Mesenchymal stem cell (in vitro differentiated cells and primary cell): ENCODE data around the gene IL1F10.

Experiments used
- DNase-seq: peaks from one replicate; pipeline ENCODE4 v3.0.0-alpha.2; 2013
- H2AFZ ChIP-seq: one replicate; pipeline ENCODE4 v1.6.1; 2013; ENCODE audit warnings: low read depth, mild to moderate bottlenecking, control low read depth, inconsistent platforms, low read length, moderate library complexity
- H2AK5ac ChIP-seq: 2 replicates; pipeline ENCODE4 v1.6.1; 2013; ENCODE audit warnings: low read length, moderate library complexity, mild to moderate bottlenecking, inconsistent platforms; ENCODE audit not compliant: severe bottlenecking
- H2BK120ac ChIP-seq: one replicate; pipeline ENCODE4 v1.6.1; 2013; ENCODE audit warnings: low read depth, mild to moderate bottlenecking, inconsistent platforms, low read length, moderate library complexity
- H2BK12ac ChIP-seq, 2 experiments: one replicate each; pipeline ENCODE4 v1.6.1; 2013; ENCODE audit warnings: inconsistent platforms in 2 of 2, low read length in 2 of 2, mild to moderate bottlenecking in 2 of 2, moderate library complexity in 2 of 2, control low read depth in 1 of 2
- H2BK15ac ChIP-seq: one replicate; pipeline ENCODE4 v1.6.1; 2013; ENCODE audit warnings: mild to moderate bottlenecking, low read depth, inconsistent platforms; ENCODE audit not compliant: poor library complexity, severe bottlenecking
- H2BK5ac ChIP-seq: 2 replicates; pipeline ENCODE4 v1.6.1; 2013; ENCODE audit warnings: low read depth, mild to moderate bottlenecking, low read length, control low read depth, inconsistent platforms; ENCODE audit not compliant: poor library complexity, severe bottlenecking
- H3K14ac ChIP-seq, 2 experiments: one replicate each; pipeline ENCODE4 v1.6.1; 2013; ENCODE audit warnings: inconsistent platforms in 2 of 2, low read length in 2 of 2, control low read depth in 1 of 2, mild to moderate bottlenecking in 1 of 2, moderate library complexity in 1 of 2
- H3K18ac ChIP-seq, 2 experiments: one replicate each; pipeline ENCODE4 v1.6.1; 2013; ENCODE audit warnings: inconsistent platforms in 2 of 2, low read length in 2 of 2, control low read depth in 1 of 2, low read depth in 1 of 2, mild to moderate bottlenecking in 1 of 2
- H3K23ac ChIP-seq, 2 experiments: one replicate each; pipeline ENCODE4 v1.6.1; 2013; ENCODE audit warnings: inconsistent platforms in 2 of 2, low read length in 2 of 2, mild to moderate bottlenecking in 2 of 2, moderate library complexity in 2 of 2, control low read depth in 1 of 2
- H3K27ac ChIP-seq: 2 replicates; pipeline ENCODE4 v1.5.1; 2013; ENCODE audit warnings: mild to moderate bottlenecking, moderate library complexity, low read length, control low read depth, inconsistent platforms; ENCODE audit not compliant: poor library complexity, severe bottlenecking
- H3K27me3 ChIP-seq, 2 experiments: 2 replicates each; pipeline versions ENCODE4 v1.6.1 to v1.7.0; 2013; ENCODE audit warnings: low read length in 2 of 2, mild to moderate bottlenecking in 2 of 2, moderate library complexity in 2 of 2, control low read depth in 1 of 2, inconsistent platforms in 1 of 2; ENCODE audit not compliant: control insufficient read depth in 1 of 2, insufficient read depth in 1 of 2
- H3K36me3 ChIP-seq, 2 experiments: 2 replicates each; pipeline versions ENCODE4 v1.6.1 to v1.7.0; 2013; ENCODE audit warnings: low read length in 2 of 2, control low read depth in 1 of 2, inconsistent platforms in 1 of 2, low read depth in 1 of 2, mild to moderate bottlenecking in 1 of 2; ENCODE audit not compliant: insufficient read depth in 2 of 2, control insufficient read depth in 1 of 2
- H3K4ac ChIP-seq, 2 experiments: one replicate each; pipeline ENCODE4 v1.6.1; 2013; ENCODE audit warnings: inconsistent platforms in 2 of 2, low read length in 2 of 2, mild to moderate bottlenecking in 2 of 2, moderate library complexity in 2 of 2, control low read depth in 1 of 2, low read depth in 1 of 2
- H3K4me1 ChIP-seq: 2 replicates; pipeline ENCODE4 v1.6.1; 2013; ENCODE audit warnings: low read depth, low read length, control low read depth; ENCODE audit not compliant: control insufficient read depth, insufficient read depth
- H3K4me2 ChIP-seq: 2 replicates; pipeline ENCODE4 v1.6.1; 2013; ENCODE audit warnings: low read length, mild to moderate bottlenecking, inconsistent platforms; ENCODE audit not compliant: poor library complexity, severe bottlenecking
- H3K4me3 ChIP-seq, 2 experiments: 2 replicates each; pipeline versions ENCODE4 v1.5.1 to v1.7.0; 2013; ENCODE audit warnings: low read length in 2 of 2, mild to moderate bottlenecking in 2 of 2, control low read depth in 1 of 2, low read depth in 1 of 2; ENCODE audit not compliant: insufficient read depth in 1 of 2
- H3K79me1 ChIP-seq: replicated peaks from 2 replicates; pipeline ENCODE4 v1.6.1; 2013; ENCODE audit warnings: mild to moderate bottlenecking, control low read depth, low read length, inconsistent platforms; ENCODE audit not compliant: poor library complexity, severe bottlenecking
- H3K9ac ChIP-seq: 2 replicates; pipeline ENCODE4 v1.7.0; 2013; ENCODE audit warnings: mild to moderate bottlenecking, low read length, moderate library complexity
- H3K9me3 ChIP-seq: 2 replicates; pipeline ENCODE4 v1.7.0; 2013; ENCODE audit warnings: mild to moderate bottlenecking, low read length; ENCODE audit not compliant: control insufficient read depth
- H4K8ac ChIP-seq: one replicate; pipeline ENCODE4 v1.6.1; 2013; ENCODE audit warnings: inconsistent platforms, mild to moderate bottlenecking, low read length, moderate library complexity
- H4K91ac ChIP-seq: one replicate; pipeline ENCODE4 v1.6.1; 2013; ENCODE audit warnings: mild to moderate bottlenecking, low read length, inconsistent platforms
- WGBS: methylation state at CpG from one replicate; pipeline ENCODE4 v1.1.7; 2013; ENCODE audit warnings: mixed read lengths; 5-methylcytosine and 5-hydroxymethylcytosine counted together

Gene IL1F10

DNA sequence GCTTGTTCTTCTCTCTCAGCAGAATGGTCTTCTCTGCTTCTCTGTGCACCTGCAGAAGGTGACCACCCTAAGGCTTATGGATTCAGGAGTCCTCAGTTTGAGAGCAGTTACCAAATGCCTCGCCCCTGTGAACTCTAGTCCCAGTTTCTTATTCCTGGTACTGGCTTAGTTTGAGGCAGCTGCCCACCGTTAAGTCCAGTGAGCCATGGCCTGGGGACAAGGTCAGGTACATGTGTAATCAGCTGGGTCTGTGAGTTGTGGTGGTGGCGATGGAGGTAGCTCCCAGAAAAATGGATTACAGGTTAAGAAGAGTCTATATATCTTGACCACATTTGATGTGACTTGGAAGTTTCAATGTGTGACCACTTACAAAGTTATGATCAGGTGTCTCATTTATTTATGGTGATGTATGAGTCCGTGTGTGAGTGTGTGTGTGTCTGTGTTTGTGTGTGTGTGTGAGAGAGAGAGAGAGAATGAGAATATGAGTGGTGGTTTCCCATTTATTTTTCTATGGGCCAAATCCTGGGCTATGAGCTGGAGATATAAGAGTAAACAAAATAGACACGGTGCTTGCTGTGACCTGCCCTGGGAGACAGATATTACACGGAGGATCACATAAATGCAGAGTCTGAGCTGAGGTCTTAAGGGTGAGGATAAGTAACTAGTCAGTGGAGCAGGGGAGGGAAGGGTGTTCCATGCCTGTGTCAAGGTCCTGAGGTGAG, 46.6 kb downstream of the IL1F10 start:
- Histone ChIP-seq H2AFZ (no peak overlapping the region), H3K14ac (no peak overlapping the region), H3K36me3 (no peaks in the 10 kb centered on the region), H4K91ac (no peak overlapping the region), H3K27me3 (peaks cover 0 to 69% of the 10 kb centered on the region in 2 experiments), H2AK5ac (no peak overlapping the region), H3K9ac (no peak overlapping the region), H3K4ac (no peak overlapping the region), H3K4me3 (no peak overlapping the region), H3K4me1 (peaks cover 3% of the 10 kb centered on the region), H3K27ac (no peak overlapping the region), H2BK5ac (no peak overlapping the region), H2BK15ac (no peak overlapping the region), H4K8ac (no peak overlapping the region), H2BK12ac (no peak overlapping the region), H3K23ac (no peak overlapping the region), H3K9me3 (no peaks in the 10 kb centered on the region), H3K18ac (no peak overlapping the region), H3K4me2 (no peak overlapping the region), H2BK120ac (no peak overlapping the region), H3K79me1 (no peaks in the 10 kb centered on the region)
- no peak for DNase-seq
- WGBS = 73% methylated on average over 6 of the region's 6 CpGs

DNA sequence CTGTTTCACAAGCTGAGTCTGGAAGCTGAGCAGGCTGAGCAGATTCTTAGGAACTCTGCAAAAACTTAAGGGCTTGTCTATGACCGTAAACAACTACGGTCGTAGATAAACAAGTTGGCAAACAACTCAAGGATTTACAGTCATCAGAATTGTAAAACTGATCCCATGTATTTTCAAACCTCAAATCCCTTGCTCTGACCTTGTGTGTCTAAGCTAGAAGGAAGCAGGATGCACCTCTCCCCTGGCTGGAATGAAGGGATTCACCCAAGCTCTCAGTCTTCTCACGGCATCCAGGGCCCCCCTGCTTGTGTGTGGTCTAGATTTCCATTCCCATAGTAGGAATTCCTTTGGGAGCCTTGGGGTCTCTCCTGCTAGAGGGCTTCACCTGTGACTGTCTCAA, 47.2 kb downstream of the IL1F10 start:
- Histone ChIP-seq H3K14ac (no peak overlapping the region), H3K36me3 (no peaks in the 10 kb centered on the region), H3K9ac (no peak overlapping the region), H3K4me2 (no peak overlapping the region), H3K18ac (no peak overlapping the region), H3K27ac (no peak overlapping the region), H2AFZ (no peak overlapping the region), H3K4me3 (no peak overlapping the region), H3K4ac (no peak overlapping the region), H2BK120ac (no peak overlapping the region), H4K8ac (no peak overlapping the region), H2AK5ac (no peak overlapping the region), H3K27me3 (peaks cover 0 to 65% of the 10 kb centered on the region in 2 experiments), H2BK5ac (no peak overlapping the region), H2BK15ac (no peak overlapping the region), H3K4me1 (peaks cover 3% of the 10 kb centered on the region), H4K91ac (no peak overlapping the region), H3K79me1 (no peaks in the 10 kb centered on the region), H2BK12ac (no peak overlapping the region), H3K23ac (no peak overlapping the region), H3K9me3 (no peaks in the 10 kb centered on the region)
- WGBS = 70% methylated on average over 3 of the region's 4 CpGs
- no peak for DNase-seq

DNA sequence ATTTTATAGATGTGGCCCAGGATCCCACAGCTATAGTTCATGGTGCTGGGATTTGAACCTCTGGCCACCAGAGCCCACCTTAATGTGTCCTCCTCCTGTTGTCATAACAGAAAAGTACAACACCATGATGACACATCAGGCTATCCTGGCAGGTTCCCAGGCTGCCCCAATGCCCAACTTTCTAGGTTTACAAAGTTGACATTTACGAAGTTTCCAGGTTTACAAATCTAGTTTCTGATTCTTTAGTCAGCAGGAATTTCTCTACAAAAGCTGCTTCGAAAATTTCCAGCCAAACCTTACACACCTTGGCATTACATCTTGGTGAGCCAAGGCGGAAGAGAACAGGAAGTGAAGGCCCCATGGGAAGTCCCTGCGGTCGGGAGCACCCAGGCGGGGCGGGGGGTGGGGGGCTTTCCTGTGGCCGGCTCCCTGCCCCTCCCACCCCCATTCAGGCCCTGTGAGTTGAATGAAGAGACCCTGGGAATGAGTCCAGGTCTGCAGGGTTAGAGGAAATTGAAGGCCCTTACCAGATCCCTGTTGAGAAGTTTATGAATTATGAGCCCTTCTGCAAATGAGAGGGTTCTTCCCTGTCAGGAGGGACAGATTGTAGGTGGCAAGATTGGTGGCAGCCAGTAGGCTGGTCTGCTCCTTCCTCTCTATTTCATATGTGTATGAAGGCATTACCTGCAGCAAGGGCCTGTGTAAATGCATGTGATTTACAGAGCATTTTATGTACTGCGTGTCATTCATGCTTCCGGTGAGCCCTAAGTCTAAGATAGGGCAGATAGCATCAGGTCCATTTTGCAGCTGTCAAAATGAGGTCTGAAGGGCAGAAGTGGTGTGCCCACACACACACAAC, 48.6 kb downstream of the IL1F10 start:
- H2BK15ac ChIP-seq = no peak overlapping the region
- no peak overlapping the region for H2BK12ac ChIP-seq
- no peak overlapping the region for H2AK5ac ChIP-seq
- H2BK120ac ChIP-seq = no peak overlapping the region
- 80% methylated on average over 7 of the region's 10 CpGs for WGBS
- H3K9ac ChIP-seq = no peak overlapping the region
- no peaks in the 10 kb centered on the region for H3K36me3 ChIP-seq
- DNase-seq = no peak
- H3K14ac ChIP-seq = no peak overlapping the region
- H4K91ac ChIP-seq = no peak overlapping the region
- H3K18ac ChIP-seq = no peak overlapping the region
- H3K4ac ChIP-seq = no peak overlapping the region
- no peak overlapping the region for H3K4me2 ChIP-seq
- no peak overlapping the region for H4K8ac ChIP-seq
- peaks cover 3% of the 10 kb centered on the region for H3K4me1 ChIP-seq
- no peaks in the 10 kb centered on the region for H3K79me1 ChIP-seq
- no peak overlapping the region for H3K23ac ChIP-seq
- H3K27me3 ChIP-seq = peaks cover 0 to 58% of the 10 kb centered on the region in 2 experiments
- no peak overlapping the region for H2BK5ac ChIP-seq
- no peak overlapping the region for H3K27ac ChIP-seq
- H3K4me3 ChIP-seq = no peak overlapping the region
- H2AFZ ChIP-seq = no peak overlapping the region
- no peaks in the 10 kb centered on the region for H3K9me3 ChIP-seq

DNA sequence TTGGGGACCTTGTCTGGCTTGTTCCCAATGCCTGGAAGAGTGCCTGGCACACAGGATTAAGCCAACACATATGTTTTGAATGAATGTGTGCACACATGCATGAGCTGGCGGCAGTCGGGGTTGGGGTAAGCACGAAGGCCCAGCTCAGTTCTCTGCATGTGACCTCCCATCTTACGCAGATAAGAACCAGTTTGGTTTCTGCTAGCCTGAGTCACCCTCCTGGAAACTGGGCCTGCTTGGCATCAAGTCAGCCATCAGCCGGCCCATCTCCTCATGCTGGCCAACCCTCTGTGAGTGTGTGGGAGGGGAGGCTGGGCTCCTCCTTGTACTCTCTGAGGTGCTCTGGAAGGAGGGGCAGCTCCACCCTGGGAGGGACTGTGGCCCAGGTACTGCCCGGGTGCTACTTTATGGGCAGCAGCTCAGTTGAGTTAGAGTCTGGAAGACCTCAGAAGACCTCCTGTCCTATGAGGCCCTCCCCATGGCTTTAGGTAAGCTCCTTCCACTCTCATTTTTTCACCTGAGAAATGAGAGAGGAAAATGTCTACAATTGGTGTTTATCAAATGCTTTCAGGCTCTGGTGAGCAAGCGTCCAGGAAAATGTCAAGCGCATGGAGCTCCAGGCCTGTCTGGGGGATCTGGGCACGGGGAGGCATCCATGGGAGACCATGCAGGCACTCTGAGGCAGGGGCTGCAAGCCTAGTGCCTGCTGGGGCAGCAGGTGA, 49.9 kb downstream of the IL1F10 start:
- Histone ChIP-seq H2AFZ (no peak overlapping the region), H3K18ac (no peak overlapping the region), H2BK5ac (no peak overlapping the region), H3K4ac (no peak overlapping the region), H2BK120ac (no peak overlapping the region), H2AK5ac (no peak overlapping the region), H2BK12ac (no peak overlapping the region), H4K91ac (no peak overlapping the region), H3K14ac (peak overlapping the region in 1 of 2 experiments; percentile 18), H3K9me3 (no peaks in the 10 kb centered on the region), H4K8ac (no peak overlapping the region), H3K4me2 (no peak overlapping the region), H3K27me3 (peaks cover 0 to 62% of the 10 kb centered on the region in 2 experiments), H3K23ac (no peak overlapping the region), H3K36me3 (no peaks in the 10 kb centered on the region), H3K4me1 (peaks cover 3% of the 10 kb centered on the region), H2BK15ac (no peak overlapping the region), H3K79me1 (no peaks in the 10 kb centered on the region), H3K27ac (no peak overlapping the region), H3K9ac (peak overlapping the region; percentile 69), H3K4me3 (no peak overlapping the region)
- WGBS = 91% methylated on average over 9 of the region's 9 CpGs
- no peak for DNase-seq
